Non-pigmented ciliary epithelial cell (primary cell): ENCODE measurements around the gene RPRD2.
"Not testable (repeated sequence)": the region's sequence is repeated elsewhere in the genome, so short reads cannot be mapped to it uniquely, and the experiment has no call there.

Experiments
- DNase-seq: peaks from one replicate; pipeline ENCODE4 v3.0.0-alpha.2; 2010; ENCODE audit warnings: low read depth

The RPRD2 gene

DNA sequence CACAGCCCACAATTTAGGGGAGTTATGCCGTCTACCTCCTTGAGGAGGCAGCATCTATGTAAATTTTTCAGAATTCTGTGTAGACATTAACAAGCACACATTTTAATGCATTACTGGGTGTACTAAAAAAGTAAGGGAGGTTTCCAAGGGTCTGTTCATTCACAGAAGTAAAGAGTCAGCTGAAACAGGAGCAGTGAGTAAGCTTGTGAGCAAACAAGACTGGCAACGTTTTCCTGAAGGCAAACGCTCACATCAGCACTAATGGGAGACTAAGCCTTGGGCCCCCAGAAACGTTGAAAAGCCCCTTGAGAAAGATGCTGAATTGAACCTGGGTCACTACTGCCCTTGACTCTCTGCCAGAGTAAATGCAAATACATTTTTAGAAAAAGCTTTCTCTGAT, 25.7 kb downstream of the RPRD2 start:
- no peak for DNase-seq

DNA sequence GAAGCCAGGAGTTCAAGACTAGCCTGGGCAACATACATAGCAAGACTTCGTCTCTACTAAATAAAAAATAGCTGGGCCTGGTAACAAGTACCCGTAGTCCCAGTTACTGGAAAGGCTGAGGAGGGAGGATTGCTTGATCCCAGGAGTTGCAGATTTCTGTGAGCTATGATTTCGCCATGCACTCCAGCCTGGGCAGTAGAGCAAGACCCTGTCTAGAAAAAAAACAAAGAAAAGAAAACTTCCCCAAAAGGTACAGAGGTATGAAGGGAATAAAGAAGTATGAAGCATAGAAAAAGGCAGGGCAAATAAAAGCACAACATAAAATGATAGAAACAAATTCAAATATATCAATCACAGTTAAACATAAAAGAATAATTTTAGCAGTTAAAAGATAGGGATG, 28.7 kb downstream of the RPRD2 start:
- DNase-seq, result no peak

DNA sequence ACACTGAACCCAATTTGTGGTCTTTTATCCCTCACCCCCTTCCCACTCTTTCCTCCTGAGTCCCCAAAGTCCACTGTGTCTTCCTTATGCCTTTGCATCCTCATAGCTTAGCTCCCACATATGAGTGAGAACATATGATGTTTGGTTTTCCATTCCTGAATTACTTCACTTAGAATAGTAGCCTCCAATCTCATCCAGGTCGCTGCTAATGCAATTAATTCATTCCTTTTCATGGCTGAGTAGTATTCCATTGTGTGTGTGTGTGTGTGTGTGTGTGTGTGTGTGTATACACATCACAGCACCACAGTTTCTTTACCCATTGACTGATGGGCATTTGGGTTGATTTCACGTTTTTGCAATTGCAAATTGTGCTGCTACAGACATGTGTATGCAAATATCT, 31.2 kb downstream of the RPRD2 start:
- not testable (repeated sequence) for DNase-seq

DNA sequence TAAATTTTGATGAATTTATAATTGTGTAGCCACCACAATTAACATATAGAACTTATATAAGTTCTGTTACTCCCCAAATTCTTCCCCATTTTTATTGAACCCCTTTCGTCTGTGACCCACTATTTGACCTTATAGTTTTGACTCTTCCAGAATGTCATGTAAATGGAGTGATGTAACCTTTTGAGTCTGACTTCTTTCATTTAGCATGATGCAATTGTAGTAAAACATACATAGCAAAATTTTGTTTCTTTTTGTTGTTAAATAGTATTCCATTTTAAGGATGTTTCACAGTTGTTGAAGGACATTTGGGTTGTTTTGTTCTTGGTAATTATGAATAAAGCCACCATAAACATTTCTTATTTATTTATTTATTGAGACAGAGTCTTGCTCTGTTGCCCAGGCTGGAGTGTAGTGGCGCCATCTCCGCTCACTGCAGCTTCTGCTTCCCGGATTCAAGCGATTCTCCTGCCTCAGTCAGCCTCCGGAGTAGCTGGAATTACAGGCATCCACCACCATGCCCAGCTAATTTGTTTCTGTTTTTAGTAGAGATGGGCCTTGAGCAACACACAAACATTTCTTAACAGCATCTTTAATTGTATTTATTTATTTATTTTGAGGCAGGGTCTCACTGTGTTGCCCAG, 33.6 kb downstream of the RPRD2 start:
- DNase-seq, result no peak

DNA sequence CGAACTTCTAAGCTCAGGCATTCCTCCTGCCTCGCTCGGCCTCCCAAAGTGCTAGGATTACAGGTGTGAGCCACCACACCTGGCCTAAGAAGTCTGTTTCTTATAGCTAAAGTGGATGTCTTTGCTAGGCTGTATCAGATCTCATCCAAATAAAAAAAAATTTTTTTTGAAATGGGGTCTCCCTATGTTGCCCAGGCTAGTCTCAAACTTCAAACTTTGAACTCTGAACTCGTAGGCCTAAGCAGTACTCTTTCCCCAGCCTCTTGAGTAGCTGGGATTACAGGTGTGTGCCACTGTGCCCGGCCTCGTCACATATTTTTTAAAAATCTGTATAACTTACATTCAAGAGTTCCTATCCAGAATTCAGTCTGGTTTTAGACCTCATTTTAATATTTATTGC, 40.5 kb downstream of the RPRD2 start:
- DNase-seq, result no peak

DNA sequence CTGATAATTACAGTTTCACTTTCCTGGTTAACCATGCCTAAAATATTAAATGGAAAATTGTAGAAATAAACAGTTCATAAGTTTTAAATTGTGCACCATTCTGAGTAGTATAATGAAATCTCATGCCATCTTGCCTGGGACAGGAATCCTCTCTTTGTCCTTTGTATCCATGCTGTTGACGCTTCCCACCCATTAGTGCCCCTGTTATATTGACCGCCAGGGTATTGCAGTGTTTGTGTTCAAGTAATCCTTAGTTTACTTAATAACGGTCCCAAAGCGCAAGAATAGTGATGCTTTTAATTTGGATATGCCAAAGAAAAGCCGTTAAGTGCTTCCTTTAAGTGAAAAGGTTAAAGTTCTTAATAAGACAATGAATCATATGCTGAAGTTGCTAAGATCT, 41.7 kb downstream of the RPRD2 start:
- no peak for DNase-seq

DNA sequence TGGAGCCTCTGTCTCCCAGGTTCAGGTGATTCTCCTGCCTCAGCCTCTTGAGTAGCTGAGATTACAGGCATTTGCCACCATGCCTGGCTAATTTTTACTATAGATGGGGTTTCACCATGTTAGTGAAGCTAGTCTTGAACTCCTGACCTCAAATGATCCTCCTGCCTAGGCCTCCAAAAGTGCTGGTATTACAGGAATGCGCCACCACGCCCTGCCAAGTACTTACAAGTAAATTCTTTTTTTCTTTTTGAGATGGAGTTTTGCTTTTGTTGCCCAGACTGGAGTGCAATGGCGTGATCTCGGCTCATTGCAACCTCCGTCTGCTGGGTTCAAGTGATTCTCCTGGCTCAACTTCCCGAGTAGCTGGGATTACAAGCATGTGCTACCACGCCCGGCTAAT, 42.5 kb downstream of the RPRD2 start:
- no peak for DNase-seq

DNA sequence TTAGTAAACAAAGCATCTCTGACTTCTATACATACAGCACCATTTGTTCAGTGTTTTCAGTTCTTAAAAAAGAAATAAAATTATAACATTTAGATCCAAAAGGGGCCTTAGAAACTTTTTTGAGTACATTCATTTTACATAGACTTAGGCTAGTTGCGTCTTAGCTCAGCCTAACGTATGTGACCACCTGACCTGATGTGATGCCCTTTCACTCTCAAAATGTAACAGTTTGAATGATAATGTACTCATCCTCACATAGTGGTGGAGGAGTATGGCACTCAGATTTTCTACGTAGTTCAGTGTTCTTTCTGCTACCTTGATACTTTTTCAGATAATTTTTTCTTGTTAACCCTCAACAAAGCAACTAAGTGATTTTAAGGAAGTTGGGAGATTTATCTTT, 43.4 kb downstream of the RPRD2 start:
- DNase-seq, result no peak

DNA sequence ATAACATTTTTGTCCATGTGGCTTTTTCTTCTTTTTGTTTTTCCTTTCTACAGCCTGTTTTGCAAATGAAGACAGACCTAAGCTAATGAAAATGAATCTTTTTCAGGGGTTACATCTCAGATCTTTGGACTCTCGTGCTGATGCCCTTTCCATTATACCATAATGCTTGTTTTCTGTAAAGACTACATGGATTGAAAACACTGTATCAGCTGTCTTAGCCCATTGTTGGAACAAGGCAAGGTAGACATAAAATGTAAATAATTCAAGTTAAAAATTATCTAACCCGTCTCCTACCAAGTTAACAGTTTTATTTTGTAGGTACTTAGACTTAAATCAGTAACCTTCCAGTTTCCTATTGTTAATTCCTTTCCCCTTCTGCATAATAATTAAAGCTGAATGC, 44.9 kb downstream of the RPRD2 start:
- DNase-seq, result no peak

DNA sequence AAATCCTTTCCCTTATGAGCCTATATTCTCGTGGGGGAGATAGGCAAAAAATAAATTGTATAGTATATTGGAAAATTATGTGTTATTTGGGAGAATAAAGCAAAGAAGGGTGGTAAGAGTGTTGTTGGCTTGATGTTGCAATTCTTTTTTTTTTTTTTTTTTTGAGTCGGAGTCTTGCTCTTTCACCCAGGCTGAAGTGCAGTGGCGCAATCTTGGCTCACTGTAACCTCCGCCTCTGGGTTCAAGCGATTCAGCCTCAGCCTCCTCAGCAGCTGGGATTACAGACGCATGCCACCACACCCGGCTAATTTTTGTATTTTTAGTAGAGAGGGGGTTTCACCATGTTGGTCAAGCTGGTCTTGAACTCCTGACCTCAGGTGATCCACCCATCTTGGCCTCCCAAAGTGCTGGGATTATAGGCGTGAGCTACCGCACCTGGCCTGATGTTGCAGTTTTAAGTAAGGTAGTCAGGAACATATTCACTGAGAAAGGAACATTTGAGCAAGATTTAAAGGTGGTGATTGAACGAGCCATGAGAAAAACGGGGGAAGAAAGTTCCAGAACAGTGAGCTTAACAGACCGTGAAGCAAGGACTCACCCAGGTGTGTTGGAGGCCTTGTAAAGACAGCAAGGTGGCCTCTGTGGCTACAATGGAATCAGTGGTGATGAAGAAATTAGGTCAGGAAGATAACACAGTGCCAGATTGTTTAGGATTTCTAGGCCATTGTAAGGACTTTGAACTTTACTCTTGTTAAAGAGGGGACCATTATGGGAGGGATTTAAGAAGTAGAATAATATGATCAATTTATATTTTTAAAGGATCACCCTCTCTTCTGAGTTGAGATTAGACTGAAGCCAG, 45.8 kb downstream of the RPRD2 start:
- DNase-seq, result no peak

DNA sequence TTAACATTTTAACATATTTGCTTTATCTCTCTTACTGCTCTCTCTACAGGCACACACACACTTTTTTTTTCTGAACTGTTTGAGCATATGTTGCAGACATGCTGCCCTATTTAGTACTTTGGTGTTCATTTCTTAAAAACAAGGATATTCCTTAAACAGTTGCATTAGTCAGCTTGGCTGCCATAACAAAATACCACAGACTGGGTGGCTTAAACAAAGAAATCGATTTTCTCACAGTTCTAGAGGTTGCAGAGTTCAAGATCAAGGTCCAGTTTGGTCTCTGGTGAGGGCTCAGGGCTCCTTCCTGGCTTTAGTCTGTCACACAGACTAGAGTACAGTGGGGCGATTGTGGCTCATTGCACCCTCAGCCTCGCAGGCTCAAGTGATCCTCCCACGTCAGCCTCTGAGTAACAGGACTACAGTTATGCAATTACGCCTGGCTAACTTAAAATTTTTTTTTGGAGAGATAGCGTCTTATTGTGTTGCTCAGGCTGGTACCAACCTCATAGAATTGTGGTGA, 46.7 kb downstream of the RPRD2 start:
- no peak for DNase-seq

DNA sequence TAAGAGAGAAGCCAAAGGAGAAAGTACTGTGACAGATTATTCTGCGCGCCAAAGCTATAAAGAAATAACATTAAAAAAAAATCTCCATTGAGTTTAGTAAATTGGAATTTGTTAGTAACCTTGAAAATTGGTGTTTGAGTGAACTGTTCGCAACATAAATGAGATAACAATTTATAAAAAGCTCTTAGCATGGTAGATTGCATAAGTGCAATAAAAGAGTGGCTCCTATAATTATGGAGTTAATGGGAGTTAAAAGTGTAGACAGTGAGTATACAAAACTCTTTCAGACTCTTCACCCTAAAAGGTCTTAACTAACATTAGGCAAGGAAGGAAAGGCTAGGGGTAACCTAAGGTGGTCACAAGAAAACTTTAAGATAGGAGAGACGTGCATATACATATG, 50.6 kb downstream of the RPRD2 start:
- no peak for DNase-seq

DNA sequence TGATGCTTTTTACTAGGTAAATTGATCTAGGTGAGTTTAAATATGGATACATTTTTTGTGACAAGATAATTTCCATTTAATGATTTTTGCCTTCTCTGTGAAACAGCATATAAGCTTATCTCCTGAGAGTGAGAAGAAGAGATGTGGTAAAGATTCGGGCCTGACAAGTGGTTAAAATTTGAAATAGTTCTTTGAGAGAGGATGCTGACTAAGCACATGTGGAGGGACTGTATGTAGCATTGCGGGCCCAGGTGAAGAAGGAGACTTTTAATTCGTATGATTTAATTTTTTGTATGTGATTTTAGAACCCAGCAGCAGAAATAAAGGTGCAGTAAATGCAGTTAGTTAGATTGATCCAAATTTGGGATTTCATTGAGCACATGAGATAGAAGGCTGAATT, 51.9 kb downstream of the RPRD2 start:
- no peak for DNase-seq

DNA sequence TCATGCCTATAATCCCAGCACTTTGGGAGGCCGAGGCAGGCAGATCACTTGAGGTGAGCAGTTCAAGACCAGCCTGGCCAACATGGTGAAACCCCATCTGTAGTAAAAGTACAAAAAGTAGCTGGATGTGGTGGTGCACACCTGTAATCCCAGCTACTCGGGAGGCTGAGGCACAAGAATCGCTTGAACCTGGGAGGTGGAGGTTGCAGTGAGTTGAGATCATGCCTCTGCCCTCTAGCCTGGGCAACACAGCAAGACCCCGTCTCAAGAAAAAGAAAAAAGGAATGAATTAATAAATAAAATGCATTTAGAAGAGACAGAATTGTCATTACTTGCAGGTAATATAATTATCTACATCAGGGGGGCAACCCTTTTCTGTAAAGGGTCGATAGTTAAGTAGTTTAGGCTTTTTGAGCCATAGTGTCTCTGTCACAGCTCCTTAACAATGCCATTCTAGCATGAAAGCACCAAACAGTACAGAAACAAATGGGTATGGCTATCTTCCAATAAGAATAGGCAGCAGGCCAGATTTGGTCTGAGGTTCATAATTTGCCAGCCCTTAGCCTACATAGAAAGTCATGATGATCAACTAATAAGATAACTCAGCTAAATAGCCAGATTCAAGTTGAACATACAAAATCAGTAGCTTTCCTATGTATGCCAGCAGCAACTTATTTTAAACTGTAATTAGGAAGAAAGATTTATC, 56.8 kb downstream of the RPRD2 start:
- no peak for DNase-seq

DNA sequence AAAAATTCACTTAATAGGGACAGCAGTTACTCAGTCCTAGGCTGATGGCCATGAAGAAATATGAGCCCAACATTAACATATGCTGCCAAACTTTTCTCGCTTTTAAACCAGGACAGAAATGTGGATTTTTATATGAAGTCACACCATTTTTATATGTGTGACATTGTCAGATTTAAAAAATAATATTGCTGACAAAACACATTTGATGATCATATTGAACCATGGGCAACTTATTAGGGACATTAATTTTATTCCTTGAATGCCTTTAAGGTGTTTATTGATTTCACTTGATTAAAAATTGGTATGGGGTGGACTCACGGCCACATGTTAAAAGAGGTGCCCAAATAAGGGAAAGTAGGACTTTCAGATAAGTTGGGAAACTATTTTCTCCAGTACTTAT, 58.6 kb downstream of the RPRD2 start:
- DNase-seq, result no peak

DNA sequence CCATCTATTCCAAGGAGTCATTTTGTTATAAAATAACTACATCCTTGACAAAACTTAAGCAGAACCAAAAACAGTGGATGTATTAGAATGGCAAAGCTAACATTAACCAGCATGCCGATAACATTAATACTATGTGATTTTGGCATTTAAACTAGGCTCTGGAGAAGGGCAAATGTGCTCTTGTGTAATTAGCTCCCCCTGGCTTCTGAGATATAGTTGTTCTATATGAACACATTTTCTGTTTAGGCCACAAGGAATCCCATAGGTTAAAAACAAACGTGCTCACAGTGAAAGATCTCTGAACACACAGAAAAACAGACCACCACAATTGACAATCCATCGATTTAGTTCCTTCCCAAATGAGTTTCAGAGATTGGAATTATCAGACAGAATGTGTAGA, 65.9 kb downstream of the RPRD2 start:
- no peak for DNase-seq

DNA sequence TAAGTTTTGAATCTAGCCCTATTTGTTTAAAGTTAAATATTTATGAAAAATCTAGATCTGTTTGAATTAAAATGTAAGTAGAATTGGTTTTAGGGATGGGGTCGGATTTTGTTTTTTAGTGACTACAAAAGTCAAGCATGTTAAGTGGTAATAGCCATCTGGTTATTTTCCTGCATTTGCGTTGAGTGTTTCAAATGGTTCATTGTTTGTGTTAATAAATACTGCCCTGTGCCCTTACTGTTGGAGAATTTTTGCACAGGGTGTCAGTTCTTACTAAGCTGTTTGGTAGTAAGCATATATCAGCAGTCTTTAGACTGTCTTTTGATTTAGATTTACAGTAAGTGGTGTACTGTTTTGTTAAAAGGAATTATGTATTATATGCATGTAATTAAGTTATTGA, 77.2 kb downstream of the RPRD2 start:
- no peak for DNase-seq

DNA sequence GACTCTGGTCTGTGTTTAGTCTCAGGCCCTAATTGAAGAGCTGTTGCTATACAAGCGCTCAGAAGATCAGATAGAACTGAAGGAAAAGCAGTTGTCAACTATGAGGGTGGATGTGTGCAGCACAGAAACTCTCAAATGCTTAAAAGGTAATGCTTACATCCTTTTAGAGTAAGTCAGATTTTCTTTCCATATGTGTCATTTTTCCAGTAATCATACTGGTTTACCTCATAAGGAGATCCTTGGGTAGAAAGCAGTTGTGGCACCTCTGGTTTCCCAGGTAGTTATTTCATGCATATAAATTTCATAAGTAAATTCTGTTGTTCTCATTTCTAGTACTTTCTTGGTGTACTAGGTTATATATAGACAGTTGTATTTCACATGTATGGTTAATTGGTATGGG, 80.3 kb downstream of the RPRD2 start:
- no peak for DNase-seq

DNA sequence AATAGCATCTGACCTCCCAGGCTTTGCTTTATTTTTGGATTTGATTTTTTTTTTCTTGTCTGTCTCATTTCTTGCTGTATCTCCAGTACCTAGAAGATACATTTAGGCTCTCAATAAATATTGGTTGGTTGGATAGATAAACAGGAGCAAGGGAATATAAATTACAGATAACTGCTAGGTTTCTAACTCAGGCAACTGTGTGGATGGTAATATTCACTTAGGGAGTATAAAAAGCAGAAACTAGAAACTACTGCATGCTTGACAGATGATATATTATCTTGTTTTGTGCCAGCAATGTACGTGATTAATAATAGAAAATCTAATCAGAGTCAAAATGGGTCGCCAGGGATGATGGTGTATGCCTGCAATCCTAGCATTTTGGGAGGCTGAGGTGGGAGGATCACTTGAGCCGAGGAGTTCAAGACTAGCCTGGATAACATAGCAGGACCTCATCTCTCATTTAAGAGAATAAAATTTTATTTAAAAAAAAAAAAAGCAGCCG, 92.2 kb downstream of the RPRD2 start:
- DNase-seq, result no peak

DNA sequence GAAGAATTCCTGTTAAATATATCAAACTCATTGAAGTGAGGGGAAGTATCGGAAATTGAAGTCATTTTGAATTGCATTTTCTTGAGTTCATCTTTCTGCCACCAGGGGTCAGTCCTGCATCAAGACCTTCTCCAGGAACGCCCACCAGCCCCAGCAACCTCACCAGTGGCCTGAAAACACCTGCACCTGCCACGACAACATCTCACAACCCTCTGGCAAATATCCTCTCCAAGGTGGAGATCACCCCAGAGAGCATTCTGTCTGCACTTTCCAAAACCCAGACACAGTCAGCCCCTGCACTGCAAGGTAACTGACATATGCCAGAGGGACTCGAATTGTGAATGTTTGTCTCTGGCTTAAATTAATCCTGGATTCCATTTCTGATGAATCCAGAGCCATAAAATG, 100.5 kb downstream of the RPRD2 start:
- peak; percentile 34 for DNase-seq

DNA sequence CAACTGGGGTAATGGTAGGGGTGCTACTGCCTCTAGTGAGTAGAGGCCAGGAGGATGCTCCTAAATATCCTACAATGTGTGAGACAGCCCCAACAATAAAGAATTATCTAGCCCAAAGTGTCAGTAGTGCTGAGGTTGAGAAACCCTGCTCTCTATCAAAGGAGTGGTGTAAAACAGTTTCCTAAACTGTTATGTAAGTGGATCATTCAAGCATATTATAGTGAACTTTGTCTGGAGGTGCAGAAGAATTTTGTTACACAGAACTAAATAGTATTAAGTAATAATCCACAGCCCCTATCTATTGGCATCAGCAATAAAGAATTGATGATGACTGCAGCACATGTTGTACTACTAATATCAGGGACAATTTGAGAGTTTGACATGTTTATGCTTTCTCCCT, 103.0 kb downstream of the RPRD2 start:
- DNase-seq, result no peak

DNA sequence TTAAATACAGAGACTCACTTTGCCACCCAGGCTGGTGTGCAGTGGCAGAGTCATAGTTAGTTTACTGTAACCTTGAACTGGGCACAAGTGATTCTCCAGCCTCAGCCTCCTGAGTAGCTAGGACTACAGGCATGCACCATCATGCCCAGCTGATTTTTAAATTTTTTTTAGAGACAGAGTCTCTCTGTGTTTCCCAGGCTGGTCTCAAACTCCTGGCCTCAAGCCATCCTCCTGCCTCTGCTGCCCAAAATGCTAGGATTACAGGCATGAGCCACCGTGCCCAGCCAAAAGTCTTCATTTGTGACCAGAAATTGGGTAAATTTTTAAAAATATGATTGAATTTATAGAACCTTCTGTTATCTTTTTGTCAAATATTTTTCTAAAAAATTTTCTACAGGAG, 105.3 kb downstream of the RPRD2 start:
- DNase-seq, result no peak
